GM19328 (cell line): ENCODE measurements around the gene ZNF76.
A peak's percentile ranks its signal among the peaks of the same experiment; 100 is the strongest.

Source experiments
- ATAC-seq: cut with Tn5 transposase; IDR thresholded peaks from one replicate; pipeline ENCODE4 v1.9.1; 2021; ENCODE audit warnings: mild to moderate bottlenecking, moderate library complexity; ENCODE audit not compliant: unreplicated experiment

Gene ZNF76

DNA sequence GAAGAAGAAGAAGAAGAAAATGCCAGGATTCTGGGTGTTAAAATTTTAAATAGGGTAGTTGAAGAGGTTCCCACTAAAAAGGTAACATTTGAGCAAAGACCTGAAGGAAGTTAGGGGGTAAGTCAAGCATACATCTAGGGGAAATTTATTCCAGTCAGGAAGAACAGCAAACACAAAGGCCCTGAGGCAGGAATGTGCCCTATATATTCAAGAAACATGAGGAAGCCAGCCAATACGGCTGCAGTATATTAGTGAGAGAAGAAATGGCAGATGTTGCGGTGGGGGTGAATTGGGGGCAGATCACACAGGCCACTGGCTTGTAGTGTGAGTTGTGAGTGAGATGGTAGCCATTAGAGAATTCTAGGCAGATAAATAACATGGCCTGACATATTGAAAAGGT is 6.0 kb downstream of the ZNF76 start:
- no peak for ATAC-seq

DNA sequence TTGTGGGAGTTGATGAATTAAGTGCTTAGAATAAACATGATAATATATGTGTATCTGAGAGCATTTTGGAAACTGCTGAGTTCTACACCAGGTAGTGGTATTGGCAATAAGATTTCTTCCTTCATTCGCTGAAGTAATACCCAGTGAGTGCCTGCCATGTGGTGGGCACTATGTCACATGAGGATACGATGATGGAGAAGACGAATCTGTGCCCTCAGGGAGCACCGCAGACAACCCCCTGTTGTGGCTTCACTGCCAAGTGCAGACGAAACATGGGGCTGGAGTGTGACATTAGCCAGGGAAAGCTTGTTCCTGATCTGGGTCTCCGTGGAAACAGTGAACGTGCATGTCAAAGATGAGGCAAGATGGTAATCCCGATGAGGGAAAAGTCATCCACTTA is 7.9 kb downstream of the ZNF76 start:
- no peak for ATAC-seq

DNA sequence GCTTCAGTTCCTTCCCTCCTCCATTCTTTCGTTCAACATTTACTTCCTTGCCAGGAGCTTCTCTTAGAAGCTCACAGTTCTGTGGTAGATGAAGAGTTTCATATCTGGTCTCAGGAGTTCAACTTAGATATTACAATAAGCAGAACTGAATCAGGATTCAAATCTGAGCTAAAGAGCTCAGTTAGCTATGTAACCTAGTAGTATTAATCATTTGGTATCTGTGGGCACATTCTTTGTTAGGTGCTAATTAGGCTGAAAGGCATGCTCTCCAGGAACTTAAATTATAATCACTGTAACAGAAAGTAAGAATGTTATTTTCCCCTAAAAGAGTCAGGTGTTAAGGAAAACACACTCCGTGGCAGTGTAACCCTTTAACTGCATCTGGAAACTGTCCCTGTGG is 8.4 kb downstream of the ZNF76 start:
- ATAC-seq, result no peak

DNA sequence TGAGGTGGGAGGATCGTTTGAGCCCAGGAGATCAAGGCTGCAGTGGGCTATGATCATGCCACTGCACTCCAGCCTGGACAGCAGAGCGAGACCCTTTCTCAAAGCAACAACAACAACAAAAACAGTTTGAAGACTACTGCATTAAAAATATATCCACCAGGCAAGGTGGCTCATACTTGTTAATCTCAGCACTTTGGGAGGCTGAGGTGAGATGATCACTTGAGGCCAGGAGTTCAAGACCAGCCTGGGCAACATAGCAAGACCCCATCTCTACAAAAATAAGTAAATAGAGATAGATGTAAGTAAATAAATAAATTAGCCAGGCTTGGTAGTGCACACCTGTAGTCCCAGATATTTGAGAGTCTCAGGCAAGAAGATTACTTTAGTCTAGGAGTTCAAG is 12.5 kb downstream of the ZNF76 start:
- ATAC-seq, result no peak

DNA sequence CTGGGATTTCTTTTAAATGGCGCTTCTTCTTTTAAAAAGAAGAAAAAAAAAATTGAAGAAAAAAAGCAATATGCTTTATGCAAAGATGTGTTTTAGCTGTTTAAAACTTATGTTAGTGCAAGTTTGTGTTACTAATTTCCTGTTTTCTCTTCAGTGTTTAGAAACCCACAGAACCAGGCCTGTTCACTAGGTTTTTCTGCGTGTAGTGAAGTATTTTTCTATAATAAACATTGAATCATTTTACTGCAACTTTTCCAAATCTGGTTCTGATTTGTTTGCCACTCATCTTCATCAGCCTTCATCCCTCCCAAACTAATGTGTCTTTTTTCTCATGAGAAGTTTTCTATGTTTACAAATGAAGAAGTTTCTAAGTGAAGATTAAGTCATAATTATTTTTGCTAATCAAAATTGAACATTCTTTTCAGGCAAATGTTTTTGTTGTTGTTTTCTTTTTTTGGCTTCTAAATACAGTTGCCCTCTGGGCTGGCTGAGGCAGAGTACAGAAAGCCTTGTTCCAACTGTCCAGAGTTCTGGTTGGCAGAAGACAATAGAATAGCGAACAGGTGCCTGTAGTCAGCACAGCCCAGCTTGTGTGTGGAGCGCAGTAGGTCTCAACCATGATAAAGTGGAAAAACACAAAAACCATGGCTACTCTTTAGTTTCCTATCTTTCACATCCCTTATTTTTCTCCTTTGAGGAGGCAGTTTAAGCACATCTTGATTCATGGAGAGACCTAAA is 14.5 kb downstream of the ZNF76 start:
- no peak for ATAC-seq

DNA sequence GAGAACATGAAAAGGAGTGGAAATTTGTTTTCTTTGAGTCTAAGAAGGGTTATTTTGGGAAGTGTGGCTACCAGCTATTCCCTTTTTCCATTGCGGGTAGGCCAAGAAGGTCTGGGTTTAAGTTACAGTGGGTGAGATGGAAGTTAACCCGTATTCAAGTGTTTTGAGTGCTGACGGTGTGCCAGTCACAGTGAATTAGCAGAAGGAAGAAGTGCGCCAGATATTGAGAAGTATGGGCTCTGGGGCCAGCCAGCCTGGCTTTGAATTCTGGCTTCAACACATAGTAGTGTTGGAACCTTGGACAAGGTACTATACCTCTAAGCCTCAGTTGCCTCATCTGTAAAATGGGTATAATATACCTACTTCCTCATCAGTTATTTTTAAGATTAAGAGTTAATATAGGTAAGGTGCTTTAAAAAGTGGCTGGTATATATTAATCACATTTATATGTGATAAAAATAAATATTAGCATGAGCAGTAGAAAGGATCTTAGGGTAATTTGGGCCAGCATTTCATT is 16.3 kb downstream of the ZNF76 start:
- no peak for ATAC-seq

DNA sequence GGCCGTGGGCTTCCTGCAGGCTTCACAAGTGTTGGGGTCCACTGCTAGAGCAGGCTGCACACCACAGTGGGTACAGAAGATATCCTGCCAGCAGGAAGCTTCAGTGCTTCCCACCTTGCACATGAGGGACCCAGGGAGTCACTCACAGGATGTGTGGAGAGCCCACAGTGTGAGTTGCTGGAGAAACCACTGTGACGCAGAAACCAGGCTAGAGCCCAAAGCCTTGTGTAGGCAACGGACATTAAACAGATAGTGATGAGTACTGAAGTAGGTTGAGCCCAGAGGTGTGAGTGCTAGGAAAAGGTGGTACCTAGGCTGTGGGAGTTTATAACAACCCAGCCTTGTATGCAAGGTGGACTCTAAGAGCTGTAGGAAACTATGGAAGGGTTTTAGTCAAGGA is 19.2 kb downstream of the ZNF76 start:
- no peak for ATAC-seq

DNA sequence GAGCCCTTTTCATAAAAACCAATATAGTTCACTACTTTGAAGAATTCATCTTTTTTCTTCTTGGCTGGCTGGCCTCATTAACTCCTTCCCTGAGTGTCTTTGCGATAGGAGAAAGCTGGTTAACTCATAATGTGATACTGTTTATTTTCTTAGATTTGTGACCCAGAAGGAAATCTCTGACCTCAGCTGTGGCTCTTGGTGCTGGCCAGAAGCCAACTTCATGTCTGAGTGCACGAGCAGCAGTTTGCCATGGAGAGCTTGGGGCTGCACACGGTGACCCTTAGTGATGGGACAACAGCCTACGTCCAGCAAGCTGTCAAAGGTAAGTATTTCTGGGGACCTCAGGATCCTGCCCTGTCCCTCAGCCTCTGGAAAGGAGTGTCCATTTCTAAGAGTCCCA is 21.4 kb downstream of the ZNF76 start:
- no peak for ATAC-seq

DNA sequence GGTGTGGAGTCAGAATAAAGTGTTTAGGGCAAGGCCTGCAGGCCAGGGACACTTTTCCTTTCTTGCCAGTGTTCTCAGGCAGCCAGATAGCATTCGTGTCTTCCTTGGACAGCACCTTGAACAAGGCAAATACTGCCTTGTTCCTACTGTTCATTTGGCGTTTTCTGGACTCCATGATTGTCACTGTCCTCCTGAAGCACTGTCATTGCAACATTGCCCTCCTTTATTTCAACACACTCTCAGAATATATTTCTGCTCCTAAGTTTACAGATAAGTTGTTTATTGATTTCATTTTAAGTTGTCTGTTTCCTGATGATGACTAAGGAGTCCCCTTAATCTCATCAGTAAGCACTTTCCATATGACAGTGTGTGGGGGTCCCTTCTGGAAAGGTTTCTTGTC is 22.9 kb downstream of the ZNF76 start:
- ATAC-seq, result no peak

DNA sequence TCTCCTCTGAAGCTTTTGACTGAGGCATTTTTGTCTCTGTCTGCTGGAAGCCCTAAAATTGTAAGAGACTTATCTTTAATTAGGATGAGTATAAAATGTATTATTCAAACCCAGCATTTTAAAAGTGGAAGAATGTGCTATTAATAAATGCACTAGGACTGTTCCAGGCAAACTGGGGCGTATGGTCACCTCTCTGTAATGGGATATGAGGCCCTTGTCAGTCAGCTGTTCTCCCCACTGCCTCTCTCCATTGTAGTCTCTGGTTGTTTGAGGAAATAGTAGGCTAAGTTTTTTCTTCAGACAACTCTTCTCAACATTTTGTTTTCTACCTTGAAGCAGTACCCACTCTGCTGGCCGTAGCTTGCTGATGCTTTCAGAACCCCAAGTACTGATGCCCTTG is 23.8 kb downstream of the ZNF76 start:
- no peak for ATAC-seq

DNA sequence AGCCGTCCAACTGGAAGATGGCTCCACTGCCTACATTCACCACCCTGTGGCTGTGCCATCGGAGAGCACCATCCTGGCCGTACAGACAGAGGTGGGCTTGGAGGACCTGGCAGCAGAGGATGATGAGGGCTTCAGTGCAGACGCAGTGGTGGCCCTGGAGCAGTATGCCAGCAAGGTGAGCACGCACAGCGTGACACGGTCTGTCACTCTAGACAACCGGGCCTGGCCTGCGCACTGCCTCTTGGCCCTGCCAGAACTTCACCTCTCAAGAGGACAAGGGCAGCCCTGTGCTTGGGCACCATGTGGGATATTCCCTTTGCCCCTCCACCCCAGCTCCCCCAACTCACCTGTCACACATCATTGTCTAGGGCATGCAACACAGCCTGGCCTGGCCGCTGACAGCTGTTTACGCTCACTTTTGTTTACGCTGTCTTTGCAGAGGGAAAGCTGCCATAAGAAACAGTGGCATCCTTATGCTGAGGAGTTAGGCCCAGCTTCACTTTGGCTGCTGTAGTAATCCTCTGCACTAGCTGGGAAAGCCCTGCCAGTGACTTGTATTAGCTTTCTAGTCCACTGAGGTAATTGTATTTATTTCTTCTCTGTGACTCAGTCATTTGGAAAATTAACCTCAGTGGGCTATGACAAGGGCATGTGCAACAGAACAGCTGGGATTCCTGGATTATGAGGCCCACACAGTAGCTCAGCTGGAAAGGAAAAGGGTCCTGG is 28.3 kb downstream of the ZNF76 start:
- no peak for ATAC-seq

DNA sequence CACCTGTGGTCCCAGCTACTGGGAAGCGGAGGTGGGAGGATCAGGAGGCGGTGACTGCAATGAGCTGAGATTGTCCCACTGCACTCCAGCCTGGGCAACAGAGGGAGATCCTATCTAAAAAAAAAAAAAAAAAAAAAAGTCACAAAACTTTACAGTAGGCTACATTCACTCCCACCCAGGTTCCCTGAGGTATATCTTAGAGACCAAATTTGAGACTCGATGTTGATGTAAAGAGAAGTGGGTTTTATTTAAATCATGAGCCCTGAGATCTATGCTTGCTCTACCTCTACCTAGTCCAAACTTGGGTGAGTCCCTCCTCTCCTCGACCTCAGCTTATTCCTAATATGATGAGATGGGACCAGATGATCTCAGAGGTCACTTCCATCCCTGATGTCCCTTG is 29.3 kb downstream of the ZNF76 start:
- no peak for ATAC-seq

DNA sequence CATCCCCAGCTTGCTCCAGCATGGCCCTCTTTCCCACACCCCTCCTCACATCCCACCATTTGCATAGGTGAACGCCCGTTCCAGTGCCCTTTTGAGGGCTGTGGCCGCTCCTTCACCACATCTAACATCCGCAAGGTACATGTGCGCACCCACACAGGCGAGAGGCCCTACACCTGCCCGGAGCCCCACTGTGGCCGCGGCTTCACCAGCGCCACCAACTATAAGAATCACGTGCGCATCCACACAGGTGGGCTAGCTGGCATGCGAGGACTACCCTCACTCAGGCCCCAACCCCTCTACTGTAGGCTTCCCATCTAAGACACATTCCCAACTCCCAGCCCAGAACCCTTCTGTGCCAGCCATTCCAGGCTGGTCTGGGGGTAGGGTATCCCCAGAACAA is 32.0 kb downstream of the ZNF76 start:
- no peak for ATAC-seq

DNA sequence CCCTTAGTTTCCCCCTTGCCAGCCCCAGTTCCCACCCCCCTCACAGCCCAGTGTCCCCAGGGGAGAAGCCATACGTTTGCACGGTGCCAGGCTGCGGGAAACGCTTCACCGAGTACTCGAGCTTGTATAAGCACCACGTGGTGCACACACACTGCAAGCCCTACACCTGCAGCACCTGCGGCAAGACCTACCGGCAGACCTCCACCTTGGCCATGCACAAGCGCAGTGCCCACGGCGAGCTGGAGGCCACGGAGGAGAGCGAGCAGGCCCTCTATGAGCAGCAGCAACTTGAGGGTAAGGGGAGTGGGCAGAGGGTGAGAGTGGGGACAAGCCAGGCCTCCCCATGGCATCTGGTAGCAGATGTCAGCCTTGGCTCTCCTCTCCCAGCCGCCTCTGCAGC is 33.0 kb downstream of the ZNF76 start:
- no peak for ATAC-seq

DNA sequence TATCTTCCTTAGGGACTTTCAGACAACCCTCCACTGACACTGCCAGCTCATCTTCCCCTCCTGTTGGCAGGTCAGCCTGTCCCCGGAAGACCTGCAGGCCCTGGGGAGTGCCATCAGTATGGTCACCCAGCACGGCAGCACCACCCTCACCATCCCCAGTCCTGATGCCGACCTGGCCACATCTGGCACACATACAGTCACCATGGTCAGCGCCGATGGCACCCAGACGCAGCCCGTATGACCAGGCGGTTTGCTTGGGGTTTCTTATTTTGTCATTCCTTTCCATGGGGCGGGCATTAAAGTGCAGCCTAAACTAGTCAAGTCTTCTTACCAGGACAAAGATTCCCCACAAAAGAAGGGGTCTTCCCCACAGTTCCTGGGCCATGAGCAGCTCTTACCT is 34.1 kb downstream of the ZNF76 start:
- ATAC-seq, result no peak

DNA sequence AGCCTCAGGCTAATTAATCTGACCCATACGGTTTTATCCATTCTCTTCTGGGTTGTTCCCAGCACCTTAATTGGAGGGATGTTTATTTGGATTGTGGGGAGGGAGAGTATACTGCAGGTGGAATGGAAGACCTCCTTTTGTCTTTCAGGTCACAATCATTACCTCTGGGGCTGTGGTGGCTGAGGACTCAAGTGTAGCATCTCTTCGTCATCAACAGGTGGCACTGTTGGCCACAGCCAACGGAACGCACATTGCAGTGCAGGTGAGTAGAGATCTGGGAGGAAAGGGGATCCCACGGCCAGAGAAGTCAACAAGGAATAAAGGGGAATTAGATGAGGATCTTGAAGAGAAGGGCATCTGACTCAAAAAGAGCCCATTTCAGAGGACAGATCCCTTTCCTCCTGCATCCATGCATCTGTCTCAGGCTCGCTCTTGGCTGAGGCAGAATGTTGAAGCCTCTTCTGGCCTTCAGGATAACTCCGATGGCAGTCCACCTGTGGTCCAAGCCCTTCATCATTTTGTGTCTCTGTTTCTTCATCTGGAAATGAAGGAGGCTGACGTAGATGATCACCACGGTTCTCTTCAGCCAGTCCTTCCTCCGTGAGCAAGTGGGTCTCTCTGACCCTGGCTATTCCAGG is 34.9 kb downstream of the ZNF76 start:
- ATAC-seq, result no peak

DNA sequence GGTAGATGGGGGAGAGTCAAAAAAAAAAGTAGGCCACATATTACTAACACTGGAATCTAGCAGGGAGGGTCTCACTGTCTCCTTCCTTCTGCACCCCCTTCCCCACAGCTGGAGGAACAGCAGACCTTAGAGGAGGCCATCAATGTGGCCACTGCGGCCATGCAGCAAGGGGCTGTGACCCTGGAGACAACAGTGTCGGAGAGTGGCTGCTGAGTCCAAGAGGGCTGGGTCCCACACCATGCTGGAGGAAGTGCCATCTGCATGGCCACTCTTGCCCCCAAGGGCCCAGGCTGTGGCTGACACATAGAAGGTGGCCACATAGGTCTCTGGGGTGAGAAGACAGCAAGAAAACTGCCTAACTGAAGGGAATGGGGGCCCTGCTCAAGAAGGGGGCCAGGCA is 35.5 kb downstream of the ZNF76 start:
- no peak for ATAC-seq

DNA sequence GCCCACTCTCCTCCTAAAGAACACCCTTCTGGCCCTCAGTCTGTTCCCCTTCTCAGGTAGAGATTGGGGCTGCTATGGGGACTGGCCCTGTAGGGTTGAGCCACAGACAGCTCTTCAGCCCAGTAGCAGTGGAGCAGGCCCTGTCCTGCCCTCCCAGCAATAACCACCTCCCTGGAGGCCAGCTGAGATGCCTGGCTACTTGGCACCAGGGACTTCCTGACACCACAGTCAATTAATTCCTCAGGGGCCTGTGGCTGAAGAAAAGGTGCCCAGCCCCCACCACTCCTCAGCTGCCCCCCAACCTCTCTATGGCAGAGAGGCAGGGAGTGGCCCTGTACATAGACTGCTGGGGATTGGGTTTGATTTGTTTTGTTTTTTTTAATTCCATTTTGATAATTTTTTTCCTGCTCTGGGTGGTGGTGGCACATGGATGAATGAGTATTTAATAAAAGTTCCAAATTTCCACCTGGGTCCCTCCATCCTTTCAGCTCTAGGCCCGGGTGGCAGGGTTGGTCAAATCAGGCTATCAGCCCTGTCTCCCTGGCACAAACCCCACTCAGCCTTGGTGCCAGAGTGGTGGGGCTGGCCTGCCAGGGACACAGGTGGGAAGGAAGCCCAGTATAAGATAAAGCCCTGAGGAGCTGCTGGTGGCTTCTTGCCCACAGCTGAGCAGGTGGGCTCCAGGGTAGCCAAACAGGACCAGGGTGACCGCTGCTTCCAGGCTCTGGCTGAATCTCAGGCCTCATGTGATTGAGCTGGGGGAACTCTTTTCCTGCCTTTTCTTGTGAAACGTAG is 36.2 kb downstream of the ZNF76 start:
- ATAC-seq, result no peak

DNA sequence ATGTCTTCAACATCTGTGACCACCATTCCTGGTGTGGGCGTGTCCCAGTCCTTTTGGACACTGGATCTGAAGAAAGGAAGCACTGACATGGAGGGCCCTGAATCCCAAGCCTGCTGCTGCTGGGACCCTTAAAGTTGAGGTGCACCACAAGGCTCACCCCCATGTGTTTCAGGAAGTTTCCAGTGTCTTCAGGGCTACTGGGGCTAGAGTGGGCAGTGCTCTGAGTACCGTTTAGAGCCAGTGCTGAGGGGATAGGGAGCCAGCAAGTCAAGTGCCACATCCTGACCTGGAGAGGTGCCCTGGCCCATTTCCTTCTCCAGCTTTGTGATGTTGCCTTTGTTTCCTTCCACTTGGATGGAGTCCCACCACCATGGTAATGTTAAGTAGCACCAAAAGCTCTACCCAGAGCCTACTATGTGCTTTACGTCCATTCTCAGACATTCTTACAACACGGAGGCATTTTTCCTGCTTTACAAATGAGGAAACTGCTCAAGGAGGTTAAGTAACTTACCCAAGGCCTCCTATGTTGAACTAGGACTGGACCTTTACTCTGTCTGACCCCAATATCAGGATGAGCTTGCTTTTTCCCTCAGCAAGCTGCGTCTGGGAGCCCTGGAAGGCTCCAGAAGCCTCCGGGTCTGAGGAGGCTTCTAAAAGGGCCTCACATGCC is 37.5 kb downstream of the ZNF76 start:
- no peak for ATAC-seq

DNA sequence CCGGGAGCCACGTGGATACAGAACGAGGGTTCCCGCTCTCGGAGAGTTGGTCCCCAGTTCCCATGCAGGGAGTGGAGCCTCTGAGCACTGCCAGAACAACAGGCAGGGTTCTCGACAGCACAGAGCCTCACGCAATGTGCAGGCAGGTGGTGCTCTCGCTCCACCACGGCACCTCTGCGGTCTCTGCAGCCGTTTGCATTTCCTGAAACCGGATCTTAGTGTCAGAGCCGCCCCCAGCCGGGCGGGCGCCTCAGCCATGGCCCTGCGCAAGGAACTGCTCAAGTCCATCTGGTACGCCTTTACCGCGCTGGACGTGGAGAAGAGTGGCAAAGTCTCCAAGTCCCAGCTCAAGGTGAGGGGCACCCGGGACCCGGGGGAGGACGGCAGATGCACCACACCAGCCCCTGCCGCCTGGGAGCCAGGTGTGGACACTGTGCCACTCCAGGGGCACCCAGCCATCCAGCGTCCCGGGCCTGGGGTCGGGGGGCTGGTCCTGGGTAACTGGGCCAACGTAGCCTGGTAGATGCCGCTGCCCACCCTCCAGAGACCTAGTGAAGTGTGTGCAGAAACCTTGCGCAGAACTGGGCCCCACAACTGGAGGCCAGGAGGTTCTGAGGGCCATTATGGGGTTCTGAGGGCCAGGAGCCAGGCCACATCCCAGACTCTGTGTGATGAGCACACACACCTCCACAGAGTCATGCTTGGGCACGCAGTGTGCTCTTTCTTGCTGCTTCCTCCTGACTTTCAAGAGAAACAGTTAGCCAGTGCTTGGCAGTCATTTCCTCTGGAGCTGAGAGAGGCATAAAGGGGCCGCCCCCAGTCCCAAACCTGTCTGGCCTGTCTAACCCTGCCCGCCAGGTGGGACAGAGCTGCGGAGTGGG is 38.3 kb downstream of the ZNF76 start, which contains the start of gene DEF6:
Gene DEF6 (plus strand): TSS at position 218 of the 881 bp plus-strand sequence. CDS start 39 bp downstream, at position 257.
- ATAC-seq, result peak; percentile 66
